RKO (cell line): ENCODE results near the gene ZMIZ2.
"Not testable (repeated sequence)": the region's sequence is repeated elsewhere in the genome, so short reads cannot be mapped to it uniquely, and the experiment has no call there.

Experiments used
- DNase-seq: peaks from one replicate; pipeline ENCODE4 v3.0.0-alpha.2; 2016; ENCODE audit warnings: low spot score

ZMIZ2 gene

GRCh38 chr7:44748045-44748947 is at the start of gene ZMIZ2:
Gene ZMIZ2, plus strand, starts transcription at chr7:44748847. Its CDS starts 7,403 bp downstream, at chr7:44756250.
- DNase-seq, result peak; percentile 85

- not testable (repeated sequence) for DNase-seq
Observed at GRCh38 chr7:44699598-44699997, 49.0 kb upstream of the ZMIZ2 start.

- DNase-seq, result no peak
Observed at GRCh38 chr7:44700322-44700721, 48.3 kb upstream of the ZMIZ2 start.

GRCh38 chr7:44703391-44703790 is 45.3 kb upstream of the ZMIZ2 start:
- not testable (repeated sequence) for DNase-seq

GRCh38 chr7:44703921-44704320 is 44.7 kb upstream of the ZMIZ2 start:
- DNase-seq, result no peak

GRCh38 chr7:44705434-44705833 is 43.2 kb upstream of the ZMIZ2 start:
- DNase-seq, result no peak

GRCh38 chr7:44706788-44707557 is 41.7 kb upstream of the ZMIZ2 start:
- DNase-seq, result no peak

- DNase-seq, result no peak
Observed at GRCh38 chr7:44707558-44708230, 41.0 kb upstream of the ZMIZ2 start.

- DNase-seq, result no peak
Observed at GRCh38 chr7:44709011-44709915, 39.4 kb upstream of the ZMIZ2 start.

- no peak for DNase-seq
Observed at GRCh38 chr7:44709945-44710596, 38.6 kb upstream of the ZMIZ2 start.

GRCh38 chr7:44711528-44711927 is 37.1 kb upstream of the ZMIZ2 start:
- no peak for DNase-seq

GRCh38 chr7:44712012-44712411 is 36.6 kb upstream of the ZMIZ2 start:
- DNase-seq, result no peak

- DNase-seq, result no peak
Observed at GRCh38 chr7:44713141-44713540, 35.5 kb upstream of the ZMIZ2 start.

GRCh38 chr7:44713680-44714335 is 34.8 kb upstream of the ZMIZ2 start:
- no peak for DNase-seq

- no peak for DNase-seq
Observed at GRCh38 chr7:44716205-44716604, 32.4 kb upstream of the ZMIZ2 start.

GRCh38 chr7:44720301-44720700 is 28.3 kb upstream of the ZMIZ2 start:
- no peak for DNase-seq

GRCh38 chr7:44724276-44724675 is 24.4 kb upstream of the ZMIZ2 start:
- no peak for DNase-seq

GRCh38 chr7:44726250-44726649 is 22.4 kb upstream of the ZMIZ2 start:
- DNase-seq, result not testable (repeated sequence)

- peak; percentile 46 for DNase-seq
Observed at GRCh38 chr7:44727158-44727936, 21.3 kb upstream of the ZMIZ2 start.

- DNase-seq, result no peak
Observed at GRCh38 chr7:44727937-44728262, 20.7 kb upstream of the ZMIZ2 start.
